CD1c-positive myeloid dendritic cell (primary cell): Measurements from ENCODE around the gene REV1.
"Not testable (repeated sequence)": the region's sequence is repeated elsewhere in the genome, so short reads cannot be mapped to it uniquely, and the experiment has no call there.

ENCODE experiments used
- DNase-seq: peaks from one replicate; pipeline ENCODE4 v3.0.0-alpha.2; 2016; ENCODE audit errors: extremely low spot score

The REV1 gene

DNA sequence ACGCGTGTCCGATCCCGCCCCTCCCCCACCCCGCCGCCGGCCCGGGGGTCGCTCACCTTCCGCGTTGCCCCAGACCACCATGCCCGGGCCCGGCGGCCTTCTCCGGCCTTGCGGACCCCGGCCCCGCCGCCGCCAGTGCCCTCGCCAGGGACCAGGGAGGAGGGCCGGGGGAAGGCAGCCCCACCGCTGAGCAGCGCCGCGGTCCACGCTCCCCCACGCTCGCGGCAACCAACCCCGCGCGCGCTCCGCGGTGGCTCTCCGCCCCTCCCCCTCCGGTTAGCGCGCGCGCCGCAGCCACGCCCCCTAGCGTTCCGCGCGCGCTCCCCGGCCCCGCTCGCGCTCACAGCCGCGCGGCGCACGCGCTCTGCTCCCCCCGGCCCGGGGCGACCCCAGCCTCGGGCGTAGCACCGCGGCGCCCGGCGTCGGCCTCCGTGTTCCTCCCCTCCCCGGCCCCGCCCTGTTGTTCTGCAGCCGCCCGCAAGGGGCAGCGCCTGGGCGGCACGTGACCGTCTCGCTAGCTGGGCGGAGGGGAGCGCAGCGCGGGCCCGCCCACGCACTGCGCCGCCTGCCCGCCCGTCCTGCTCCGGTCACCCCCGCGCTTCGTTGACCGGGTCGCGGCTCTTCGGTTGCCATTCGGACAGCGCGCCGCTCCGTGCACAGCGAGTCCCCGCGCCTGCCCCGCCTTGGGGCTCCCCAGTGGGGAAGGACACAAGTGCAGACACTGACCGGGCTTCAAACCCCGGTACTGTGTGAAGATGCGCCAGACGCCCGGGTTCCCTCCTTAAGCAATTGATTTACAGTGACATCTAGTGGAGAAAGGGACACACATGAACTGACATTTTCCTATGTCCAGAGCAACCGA lies at the start of gene REV1:
Gene REV1, minus strand, starts transcription at position 257 of the 862 bp plus-strand sequence. CDS start 25,042 bp downstream, outside the sequence.
- DNase-seq, result peak; percentile 97

DNA sequence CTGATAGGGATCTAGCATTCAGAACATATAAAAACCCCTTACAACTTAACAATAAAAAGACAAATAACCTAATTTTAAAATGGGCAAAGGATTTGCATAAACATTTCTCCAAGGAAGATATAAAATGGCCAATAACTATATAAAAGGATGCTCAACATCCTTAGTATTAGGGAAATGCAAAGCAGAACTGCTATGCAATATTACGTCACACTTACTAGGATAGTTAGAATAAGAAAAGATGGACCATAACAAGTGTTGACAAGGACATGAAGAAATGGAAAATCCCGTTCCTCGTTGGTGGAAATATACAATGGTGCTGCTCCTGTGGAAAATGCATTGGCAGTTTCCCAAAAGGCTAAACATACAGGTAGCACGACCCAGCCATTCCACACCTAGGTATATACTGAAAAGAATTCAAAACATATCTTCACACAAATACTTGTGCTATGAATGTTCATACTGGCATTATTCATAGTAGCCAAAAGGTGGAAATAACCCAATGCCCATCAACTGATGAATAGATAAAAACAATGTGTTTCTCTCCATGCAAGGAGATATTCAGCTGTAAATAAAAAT lies 48.2 kb upstream of the REV1 start:
- DNase-seq, result no peak

DNA sequence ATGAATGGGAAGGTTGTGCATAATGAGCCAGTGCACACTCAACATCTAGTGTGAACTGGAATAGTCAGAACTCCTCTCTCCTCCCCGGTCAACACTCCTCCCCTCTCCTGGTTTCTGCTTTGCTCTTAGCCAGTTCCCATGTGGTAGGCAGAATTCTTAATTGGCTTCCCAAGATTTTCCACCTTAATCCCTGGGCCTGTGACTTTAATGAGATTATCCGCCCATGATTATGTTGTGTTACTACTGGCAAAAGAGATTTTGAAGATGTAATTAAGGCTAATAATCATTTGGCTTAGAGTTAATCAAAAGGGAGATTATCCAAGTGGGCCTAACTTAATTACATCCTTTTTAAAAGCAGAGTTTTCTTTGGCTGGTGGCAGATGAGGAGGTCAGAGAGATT lies 34.2 kb upstream of the REV1 start:
- DNase-seq, result no peak

DNA sequence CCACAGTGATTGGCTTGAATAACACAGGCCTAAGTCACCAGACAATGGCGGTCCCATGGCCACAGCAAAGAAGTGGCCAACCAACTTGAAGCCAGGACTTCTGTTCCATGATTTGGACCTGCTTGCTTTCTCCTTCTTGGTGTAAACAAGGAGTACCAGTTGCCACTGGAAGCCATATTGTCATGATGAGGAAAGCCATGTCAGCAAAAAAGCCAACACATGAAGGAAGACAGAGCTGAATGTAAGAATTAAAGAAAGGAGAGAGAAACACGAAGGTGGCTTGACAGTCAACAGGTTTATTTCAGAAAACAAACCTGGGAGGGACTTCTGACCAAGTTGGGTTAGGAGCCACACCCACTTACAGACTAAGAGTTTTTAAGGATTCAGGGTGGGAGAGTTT lies 32.3 kb upstream of the REV1 start:
- no peak for DNase-seq

DNA sequence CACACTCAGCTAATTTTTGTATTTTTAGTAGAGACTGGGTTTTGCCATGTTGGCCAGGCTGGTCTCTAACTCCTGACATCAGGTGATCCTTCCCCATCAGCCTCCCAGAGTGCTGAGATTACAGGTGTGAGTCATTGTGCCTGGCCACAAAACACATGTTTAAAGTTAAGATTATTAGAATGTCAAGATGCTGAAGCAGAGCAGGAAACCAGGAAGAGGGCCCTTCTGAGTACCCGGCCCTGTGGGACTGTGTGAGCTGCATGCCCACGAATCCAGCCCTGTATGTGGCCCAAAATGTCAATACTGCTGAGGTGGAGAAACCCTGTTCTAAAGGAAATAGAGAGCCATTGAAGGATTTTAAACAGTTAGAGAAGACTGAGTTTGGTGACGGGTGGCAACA lies 31.0 kb upstream of the REV1 start:
- DNase-seq, result no peak

DNA sequence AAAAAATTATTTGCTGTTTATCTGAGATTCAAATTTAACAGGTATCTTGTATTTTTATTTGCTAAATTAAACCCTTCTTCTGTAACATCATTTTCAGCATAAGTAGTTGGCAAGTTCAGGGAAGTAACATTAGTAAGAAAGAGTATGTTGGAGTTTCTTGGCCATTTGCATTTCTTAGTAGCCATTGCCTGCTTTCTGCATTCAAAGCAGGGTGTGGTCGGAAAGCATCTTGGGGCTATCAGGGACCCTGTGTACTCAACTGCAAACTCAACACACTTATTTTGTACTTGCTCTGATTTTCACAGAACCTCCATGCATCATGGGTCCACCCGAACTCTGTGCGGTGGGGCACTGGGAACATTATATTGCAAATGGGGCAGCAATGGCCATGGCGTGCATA lies 30.4 kb upstream of the REV1 start:
- DNase-seq, result no peak

DNA sequence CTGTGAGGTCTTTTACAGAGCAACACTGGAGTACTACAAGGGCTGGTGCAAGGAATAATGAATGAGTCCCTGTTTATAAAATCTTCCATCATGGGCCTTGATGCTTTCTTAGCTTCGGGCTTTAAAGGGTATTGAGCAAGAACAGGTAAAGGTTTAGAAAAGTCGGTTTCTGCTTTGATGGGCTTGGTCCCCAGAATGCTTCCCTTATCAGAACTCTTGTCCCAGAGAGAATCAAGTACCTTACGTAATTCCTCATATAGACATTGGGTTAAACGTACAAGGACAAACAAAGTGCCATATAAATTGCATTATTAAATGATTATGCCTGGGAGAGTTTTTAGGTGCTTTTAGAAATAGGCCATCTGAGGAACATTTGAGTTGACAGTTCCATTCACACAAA lies 24.5 kb upstream of the REV1 start:
- DNase-seq, result no peak

DNA sequence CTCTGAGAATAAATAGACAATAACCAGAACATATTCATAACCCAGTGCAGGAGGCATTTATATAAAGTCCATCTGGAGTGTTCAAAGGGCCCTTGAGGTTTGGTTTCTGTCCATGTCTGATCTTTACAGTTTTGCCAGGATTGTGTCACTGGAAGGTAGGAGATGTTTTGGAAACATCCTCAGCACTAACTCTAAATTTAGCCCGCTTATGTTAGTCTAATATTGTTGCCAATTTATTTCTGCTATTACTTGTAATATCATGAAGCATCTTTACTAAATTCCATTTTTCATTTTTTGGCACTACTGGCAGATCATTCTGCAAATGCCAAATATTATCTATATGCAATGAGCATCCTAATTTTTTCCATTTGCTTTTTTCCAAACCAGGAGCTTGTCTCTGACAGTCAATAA lies 22.4 kb upstream of the REV1 start:
- DNase-seq, result no peak

DNA sequence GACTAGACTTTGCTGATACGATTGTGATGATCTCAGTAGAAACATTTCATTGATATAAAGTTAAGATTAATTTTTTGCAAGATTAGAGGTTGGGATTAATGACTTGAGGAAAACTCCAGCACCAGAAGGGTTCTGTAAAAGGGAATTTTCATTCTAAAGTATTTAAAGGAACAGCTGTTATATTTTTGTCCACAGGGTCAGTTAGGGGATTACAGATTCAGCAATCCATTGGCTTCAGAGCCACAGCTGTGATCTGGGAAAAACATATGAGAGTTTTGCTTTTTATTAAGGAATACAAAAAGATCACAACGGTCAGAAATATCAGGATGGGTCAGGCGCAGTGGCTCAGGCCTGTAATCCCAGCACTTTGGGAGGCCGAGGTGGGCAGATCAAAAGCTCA lies 19.6 kb upstream of the REV1 start:
- no peak for DNase-seq

DNA sequence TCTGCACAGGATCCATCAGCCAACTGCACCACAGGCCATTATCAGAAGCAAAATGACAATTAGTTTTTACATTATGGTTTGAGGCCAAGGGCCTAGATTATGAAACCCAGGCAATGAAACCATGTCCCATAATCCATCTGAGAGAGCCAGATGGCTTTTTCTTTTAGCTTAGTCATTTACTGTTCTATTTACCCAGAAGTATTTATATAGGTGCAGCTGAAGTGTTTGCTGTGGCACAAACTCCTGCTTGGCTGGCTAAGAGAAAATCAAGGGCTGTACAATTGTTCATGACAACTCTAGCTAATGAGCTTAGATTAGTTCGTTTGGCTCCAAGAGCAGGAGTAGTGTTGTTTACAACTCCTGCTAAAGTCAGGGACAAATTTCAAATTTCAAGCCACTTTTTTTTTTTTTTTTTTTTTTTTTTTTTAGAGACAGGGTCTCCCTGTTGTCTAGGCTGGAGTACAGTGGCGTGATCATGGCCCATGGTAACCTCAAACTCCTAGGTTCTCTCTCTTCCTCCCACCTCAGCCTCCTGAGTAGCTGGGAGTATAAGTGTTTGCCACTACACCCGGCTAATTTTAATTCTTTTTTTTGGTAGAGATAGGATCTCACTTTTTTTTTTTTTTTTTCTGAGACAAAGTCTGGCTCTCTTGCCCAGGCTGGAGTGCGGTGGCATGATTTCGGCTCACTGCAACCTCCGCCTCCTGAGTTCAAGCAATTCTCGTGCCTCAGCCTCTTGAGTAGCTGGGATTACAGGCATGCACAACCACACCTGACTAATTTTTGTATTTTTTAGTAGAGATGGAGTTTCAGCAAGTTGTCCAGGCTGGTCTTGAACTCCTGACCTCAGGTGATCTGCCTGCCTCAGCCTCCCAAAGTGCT lies 18.4 kb upstream of the REV1 start:
- no peak for DNase-seq

DNA sequence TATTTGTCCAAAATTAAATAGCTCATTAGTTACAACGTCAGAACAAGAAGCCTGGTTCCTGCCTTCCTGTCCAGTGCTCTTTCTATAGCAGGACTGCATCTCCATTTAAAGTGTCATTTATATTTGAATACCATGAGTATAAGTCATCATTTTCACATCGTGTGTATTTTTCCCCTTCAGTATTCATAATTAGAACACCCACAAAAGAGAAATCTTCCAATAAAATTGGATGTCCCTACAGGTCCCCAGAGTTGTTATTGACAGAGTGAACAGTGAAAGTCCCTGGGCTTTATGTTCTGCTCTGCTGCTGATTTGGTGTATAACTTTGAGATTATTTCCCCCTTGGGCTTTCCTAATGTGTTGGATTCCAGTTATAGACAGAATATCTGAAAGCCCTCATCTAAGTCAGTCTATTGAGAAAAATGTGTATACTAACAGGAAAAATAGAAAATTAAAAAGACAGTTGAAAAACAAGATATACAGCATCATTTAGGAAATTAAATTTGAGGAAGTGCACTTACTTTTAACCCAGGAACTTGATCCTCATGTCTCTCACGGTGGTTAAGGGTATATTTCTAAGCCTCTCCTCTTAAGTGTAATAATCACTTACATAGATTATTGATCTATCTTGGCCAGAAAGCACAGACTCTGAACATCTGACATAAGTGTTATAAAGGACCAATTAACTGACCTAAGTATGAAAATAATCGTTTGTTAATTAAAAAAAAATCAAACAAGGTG lies 15.2 kb upstream of the REV1 start:
- DNase-seq, result no peak

DNA sequence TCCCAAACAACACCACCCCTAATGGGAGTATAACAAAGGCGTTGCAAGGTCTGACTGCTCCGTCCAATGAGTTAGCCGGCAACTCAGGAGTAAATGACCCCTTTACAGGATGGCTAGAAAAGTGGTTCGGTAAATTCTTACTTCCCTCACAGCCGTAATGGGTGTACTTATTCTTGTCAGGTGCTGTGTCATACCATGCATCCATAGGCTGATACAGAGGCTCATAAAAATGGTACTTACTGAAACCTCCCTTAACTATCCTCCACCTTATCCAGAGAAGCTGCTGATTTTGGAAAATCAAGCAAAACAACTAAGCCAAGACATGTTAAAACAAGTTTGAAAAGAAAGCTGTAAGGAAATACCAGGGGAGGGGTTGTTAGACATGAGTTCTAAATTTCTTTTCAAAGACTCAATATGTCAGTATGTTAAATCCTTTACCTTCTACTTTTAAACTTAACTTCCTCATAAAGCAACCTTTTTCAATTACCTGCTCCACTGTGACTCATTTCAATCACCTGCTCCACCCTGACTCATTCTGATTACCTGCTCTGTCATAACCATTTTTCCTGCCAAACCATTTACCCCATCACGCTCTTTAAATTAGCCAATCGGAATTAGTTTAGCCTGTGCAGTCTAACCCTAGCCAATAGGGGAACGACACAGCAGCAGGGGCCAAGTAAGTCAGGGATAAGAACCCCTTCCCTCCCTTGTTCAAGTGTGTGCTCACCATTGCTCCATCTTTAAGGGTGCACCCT lies 14.0 kb upstream of the REV1 start:
- not testable (repeated sequence) for DNase-seq

DNA sequence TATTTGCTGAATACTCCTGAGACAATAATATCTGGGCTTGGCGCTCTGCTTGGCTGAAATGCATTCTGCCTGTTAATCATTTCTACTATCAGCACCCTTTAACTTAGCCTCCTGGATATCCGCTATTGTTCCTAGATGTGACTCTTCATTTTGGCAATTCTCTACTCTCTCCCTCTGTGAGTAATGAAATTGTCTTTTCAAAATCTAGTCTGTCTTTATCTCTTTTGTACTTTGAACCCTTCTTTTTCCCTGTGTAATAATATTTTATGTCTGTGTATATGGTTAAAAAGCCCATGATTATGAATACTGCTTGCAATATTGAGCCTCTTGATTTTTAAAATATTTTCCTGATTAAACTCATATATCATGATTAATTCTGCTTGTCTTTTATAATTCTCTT lies 6.2 kb upstream of the REV1 start:
- DNase-seq, result no peak

DNA sequence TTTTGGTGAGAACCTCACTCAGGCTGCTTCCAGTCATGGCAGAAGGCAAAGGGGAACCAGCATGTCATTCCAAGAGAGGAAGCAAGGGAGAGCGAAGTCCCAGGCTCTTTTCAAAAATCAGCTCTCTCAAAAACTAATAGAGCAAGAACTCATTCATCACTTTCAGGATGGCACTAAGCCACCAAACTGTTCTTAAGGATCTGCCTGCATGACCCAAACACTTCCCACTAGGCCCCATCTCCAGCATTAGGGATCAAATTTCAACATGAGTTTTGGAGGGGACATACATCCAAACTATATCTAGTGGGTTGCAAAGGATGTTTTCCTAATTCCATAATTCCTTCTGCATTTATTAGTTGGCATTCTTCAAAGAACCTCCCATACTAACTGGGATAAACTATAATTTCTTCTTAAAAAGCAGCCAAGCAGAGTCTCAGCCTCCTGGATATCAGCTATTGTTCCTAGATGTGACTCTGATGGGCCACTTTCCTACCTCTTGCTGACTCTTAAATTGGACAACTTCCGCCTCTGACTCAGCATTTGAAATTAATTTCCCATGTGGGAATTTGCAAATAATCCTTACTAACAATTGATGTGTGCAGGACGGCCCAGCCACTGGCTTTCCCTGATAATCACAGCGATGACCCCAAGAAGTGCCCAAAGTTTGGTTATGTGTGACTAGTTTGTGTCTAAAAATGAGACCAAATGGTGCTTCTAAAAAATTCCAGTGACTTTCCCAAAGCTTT lies 5.5 kb upstream of the REV1 start:
- DNase-seq, result peak; percentile 5

DNA sequence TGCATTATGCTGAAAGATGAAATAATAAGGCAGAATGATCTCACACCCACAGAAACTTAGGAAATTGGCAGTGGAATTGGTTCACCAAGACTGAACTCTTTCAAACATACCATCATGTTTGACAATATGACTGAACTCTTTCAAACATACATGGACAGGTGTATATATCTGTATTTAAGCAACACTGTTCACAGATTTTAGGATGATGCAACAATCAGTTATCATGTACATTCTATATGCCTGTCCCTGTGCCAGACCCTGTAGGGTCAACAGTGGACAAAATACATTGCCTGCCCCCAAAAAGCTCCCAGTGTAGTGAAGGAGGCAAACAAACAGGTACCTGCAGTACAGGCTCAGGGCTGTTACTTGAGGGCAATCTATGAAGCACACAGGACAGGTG lies 2.9 kb upstream of the REV1 start:
- no peak for DNase-seq

DNA sequence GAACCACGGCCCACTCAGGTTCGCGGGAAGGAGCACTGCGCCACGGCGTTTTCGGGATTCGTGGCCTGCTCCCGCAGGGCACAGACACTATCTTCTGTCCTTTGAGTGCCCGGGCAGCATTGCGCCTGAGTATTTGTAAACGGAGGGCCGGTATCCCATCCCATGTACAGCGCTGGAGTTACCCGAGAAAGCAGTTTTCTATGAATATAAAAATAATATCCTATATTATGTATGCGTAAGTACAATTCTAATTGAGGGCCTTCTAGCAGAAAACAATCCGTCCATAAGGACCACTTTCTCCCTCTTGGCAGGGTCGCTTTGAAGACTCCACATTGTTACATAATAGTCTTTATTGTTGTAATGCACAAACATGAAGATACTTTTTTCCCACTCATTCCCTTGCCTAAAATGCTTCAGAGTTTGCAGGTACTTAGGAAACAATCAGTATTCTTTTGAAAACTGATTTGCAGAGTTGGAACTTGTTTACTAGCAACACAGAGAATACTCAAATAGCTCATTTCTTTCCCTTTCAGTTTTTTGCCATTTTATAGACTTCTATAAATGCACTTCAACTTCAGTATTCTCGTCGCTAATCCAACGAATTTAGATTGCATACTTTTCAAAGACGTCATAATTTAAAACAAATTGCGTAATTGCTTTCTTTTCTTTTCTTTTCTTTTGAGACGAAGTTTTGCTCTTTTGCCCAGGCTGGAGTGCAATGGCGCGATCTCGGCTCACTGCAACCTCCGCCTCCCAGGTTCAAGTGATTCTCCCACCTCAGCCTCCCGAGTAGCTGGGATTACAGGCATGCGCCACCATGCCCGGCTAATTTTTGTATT lies 1.0 kb upstream of the REV1 start:
- peak; percentile 2 for DNase-seq

DNA sequence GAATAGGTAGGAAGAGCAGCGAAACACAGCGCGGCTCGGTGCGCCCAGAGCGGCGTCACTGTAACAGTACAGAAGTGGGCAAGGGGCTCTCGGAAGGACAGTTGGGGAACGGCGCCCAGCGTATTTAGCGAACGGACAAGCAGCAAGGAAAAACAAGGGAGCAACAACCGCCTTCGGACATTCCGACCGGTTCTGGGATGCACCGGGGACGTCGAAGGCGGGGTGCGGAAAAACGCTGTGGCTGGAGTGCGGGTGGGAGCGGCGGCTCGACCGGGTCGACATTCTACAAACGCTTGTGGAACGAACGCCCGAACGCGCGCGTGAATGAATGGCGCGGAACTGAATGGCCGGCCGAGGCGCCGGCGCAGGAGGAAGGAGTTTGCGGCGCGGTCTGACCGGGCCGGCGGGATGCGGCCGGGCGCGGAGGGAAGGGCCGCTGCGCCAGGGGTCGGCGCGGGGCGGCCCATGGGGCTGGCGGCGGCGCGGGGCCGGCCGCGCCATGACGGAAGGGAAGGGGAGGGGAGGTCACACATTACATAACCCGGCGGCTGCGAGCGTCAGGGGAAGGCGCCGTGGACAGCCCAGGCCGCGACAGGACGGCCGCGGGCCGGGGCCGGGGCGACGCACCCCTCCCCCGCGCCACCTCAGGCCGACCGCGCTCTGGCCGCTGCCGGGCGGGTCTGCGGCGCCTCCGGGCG lies 605 bp downstream of the REV1 start:
- DNase-seq, result peak; percentile 79

DNA sequence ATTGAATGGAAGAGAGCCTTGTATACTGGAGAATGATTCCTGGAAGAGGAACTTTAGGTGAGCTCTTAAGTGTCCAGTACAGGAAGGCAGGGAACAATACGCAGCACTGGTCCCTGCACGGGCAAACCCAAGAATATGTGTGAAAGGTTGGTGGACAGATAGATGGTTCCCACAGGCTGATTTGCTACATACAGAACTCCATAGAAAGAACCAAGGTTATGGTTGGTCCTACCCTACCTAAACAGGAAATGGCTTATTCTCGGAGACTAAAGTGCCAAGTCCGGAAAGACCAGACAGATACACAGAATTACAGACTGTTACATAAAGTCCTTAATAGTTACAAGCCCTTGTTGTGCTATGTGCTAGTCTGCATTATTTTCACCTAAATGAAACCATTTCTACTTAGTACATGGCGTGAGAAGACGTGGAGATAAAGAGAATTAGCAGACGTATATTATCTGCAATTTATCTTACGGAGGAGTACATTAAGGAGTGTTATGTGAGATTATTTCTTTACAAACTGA lies 1.2 kb downstream of the REV1 start:
- peak; percentile 15 for DNase-seq

DNA sequence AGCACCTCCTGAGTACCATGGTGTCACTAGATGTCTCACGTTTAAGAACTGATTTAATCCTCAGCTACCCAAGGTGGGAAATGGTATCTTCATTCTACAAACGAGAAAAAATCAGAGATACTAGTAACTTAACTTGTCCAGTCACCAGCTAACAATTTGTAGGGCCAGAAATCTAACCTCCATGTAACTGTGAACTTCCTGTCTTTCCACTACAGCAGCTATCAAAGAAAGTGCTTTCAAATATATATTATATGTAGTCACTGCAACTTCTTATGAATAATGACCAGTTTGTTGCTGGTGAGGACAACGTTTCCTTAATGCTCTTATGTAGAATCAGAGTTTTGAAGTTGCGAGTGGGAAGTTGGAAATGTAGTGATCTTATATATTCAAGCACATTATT lies 1.9 kb downstream of the REV1 start:
- no peak for DNase-seq
